GM19397 (cell line): Measurements from ENCODE around the gene NKD2.
"Not testable (repeated sequence)": the region's sequence is repeated elsewhere in the genome, so short reads cannot be mapped to it uniquely, and the experiment has no call there.

Experiments
- ATAC-seq: cut with Tn5 transposase; IDR thresholded peaks from one replicate; pipeline ENCODE4 v1.9.1; 2021; ENCODE audit warnings: mild to moderate bottlenecking, moderate library complexity; ENCODE audit not compliant: unreplicated experiment

Gene NKD2

DNA sequence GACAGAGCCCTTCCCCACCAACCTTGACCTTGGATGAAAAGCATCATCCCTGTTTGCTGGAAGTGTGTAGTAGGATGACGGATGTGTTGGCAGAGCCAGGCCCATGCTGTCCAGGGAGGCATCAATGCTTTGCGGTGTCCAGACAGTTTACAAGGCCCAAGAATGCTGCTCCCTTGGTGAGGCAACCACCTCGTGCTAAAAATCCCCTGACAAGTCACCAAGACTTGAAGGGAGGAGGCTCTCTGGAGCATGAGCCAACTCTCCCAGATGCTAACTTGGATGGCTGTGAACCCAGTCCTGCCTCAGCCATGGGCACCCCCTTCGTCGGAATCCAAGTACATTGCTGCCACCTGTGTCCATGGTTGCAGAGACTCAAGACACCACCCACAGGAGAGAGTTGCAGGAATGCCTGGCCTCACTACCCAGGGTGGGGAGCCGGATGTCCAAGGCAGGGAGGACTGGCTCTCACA lies 9.5 kb upstream of the NKD2 start:
- no peak for ATAC-seq

GRCh38 chr5:999724-1000123 lies 8.9 kb upstream of the NKD2 start:
- no peak for ATAC-seq

DNA sequence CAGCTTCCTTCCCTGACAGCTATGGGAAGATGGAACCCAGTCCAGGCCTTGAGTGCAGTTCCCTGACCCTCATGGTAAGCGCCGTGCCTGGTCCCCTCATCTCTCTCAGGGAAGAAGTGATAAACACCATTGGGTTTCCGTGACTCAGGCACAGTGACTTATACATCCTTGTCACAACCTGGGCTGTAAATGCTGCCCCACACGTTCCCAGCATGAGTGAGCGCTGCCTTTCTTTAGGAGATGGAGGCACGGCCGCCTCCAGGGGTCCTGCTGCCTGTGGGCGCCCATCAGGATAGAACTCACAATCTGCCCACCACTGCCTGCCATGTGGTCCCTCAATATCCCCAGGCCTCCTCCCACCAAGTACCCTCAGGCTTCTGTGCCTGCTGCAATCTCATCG lies 8.3 kb upstream of the NKD2 start:
- no peak for ATAC-seq

DNA sequence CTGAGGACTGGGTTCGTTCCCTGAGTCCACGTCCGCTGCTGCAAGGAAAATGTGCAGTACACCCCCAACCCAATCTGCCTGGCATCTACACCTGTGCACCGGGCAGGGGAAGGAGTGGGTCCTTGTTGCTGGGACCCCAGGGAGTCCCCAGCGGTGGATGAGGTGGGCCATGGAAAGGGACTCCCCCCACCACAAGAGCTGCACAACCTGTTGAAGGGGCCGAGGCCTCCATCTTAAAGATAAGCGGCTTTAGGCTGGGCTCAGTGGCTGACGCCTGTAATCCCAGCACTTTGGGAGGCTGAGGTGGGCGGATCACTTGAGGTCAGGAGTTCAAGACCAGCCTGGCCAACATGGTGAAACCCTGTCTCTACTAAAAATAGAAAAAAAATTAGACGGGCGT lies 7.8 kb upstream of the NKD2 start:
- not testable (repeated sequence) for ATAC-seq

DNA sequence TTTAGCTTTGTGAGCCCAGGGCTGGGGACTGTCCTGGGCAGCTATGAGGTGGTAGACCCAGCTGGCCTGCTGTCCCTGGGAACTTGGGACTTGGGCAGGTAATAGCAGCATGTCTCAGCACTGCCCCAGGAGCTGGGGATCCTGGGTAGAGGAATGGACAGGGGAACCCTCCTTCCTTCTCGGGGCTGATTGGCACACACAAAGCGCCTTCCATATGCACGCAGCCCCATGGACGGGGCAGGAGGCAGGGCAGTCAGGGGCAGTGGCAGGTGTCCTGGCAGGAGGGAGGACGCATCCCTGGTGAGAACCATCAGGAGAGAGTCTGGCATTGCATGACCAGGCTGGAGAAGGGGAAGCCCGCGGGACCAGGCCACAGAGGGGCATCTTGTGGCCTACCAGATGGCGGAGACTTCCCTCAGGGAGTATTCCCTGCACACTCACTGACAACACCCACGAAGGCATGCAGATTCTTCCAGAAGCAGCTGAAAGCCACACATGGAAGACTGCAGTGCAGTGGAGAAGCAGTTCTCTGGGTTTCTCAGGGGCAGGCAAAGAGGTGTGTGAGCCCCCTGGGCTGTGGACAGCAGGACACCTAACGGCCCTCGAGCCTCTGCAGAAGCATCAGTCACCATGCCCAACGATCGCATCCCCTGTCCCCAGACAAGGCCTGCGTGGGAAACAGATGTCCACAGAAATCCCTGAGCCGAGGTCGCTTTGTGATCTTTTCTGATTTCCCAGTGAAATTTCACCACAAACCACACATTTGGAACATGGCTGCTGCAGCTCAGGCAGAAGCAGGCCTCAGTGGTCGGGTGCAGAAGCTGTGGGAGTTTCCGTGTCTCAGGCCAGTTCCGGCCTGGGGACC lies 7.0 kb upstream of the NKD2 start:
- ATAC-seq = no peak

DNA sequence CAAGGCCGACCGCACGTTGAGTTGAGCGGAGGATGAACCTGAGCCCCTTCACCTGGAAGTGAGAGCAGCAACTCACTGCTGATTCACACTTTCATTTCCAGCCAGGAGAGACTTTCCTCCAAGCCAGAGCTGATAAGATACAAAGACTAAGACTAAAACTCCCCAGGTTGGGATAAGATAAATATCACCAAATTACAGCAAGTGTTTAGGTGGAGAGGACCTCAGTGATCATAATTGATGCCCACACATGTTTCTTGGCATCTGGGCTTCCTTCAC lies 6.4 kb upstream of the NKD2 start:
- no peak for ATAC-seq

DNA sequence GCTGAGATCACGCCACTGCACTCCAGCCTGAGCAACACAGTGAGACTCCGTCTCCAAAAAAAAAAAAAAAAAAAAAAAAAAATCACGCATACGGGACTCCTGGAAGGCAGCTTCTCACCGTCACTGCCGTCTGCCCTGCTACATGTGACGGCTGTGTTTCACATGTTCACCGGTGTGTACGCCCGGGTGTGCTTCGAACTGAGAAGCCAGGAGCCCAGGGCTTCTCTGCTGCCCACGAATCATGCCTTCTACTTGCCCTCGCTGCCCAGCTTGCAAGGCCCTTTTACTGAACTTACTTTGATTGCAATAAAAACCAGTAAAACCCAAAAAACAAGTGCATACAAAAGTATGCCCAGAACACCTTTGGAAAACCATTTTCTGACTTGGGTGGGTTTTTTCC lies 5.8 kb upstream of the NKD2 start:
- ATAC-seq = no peak

- ATAC-seq = no peak
Observed at GRCh38 chr5:1003296-1003937, 5.2 kb upstream of the NKD2 start.

GRCh38 chr5:1004461-1005248 lies 3.9 kb upstream of the NKD2 start:
- ATAC-seq = no peak

DNA sequence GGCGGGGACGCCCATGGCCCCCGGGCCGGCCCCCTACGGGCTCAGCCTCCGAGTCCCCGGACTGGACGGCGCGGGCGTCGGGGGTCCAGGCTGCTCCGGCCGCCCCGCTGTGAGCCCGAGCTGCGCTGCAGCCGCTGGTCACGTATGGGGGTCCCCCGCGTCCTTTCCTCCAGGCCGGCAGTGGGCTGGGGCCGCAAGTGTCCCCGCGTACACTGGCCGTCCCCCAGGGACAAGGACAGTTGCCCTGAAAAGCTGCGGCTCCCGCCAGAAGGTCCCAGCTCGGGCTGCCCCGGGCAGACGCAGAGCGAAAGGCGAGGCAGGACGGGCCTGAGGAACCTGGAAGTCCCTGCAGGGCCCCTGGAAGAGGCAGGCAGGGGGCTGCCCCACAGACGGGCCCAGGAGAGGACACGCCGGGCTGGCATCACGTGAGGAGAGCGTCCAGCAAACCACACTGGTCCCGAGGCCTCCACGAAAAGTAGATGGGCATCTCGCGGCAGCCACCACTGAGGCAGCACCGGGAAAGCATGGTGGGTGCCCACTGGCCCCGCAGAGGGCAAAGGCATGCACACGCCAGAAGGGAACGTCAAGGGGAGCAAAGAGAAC lies 3.3 kb upstream of the NKD2 start:
- no peak for ATAC-seq

GRCh38 chr5:1005904-1006655 lies 2.5 kb upstream of the NKD2 start:
- ATAC-seq = no peak

DNA sequence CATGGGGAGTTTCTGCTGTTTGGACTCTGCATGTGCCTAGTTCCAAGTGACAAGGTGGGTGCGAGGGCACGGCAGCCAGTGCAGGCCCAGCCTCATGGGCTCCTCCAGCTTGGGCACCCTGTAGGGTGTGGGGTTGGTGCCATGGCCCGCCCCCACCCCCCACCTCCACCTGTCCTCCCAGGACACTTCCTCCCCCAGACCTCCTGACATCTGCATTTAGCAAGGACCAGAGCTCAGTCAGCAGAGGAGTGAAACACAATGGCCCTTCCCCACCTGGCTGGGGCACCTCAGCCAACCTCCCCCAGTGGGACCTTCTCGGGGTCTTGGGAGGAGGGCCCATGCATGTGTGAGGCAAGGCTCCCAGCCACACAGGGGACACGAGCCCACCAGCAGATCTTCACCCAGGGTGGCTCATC lies 1.9 kb upstream of the NKD2 start:
- ATAC-seq = no peak

- no peak for ATAC-seq
Observed at GRCh38 chr5:1007221-1007680, 1.4 kb upstream of the NKD2 start.

DNA sequence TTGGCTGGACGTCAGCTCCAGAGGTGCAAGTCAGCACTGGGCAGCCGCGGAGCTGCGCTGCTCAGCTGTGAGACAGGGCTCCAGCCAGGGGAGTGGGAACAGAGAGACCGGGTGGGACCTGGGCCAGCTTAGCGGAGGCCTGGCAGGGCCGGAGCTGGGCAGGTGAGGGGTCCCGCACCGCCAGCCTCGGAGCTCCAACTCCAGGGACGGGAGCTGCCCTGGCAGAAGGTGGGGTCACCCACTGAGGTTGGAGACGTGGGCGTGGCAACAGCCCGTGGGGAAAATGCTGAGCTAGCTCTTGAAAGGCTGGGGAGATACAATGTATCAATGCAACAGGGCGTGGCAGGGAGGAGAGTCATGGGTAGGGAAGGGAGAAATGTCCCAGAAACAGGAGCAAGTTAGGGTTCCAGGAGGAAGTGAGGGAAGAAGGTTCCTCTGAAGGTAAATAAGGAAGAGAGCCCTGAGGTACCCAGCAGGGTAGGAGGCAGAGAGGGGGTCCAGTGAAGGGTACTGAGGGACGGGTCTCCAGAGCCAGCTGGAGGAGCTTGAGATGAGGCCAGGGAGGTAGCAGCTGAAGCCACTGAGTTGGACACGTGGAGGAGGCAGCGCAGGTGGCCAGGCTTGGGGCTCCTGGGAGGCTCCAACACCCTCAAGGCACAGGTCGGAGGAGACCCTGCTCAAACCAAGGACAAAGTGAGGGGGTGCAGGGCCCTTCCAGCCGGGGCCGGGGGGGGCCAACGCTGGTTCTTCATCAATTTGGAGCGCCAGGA lies 736 bp upstream of the NKD2 start:
- no peak for ATAC-seq

DNA sequence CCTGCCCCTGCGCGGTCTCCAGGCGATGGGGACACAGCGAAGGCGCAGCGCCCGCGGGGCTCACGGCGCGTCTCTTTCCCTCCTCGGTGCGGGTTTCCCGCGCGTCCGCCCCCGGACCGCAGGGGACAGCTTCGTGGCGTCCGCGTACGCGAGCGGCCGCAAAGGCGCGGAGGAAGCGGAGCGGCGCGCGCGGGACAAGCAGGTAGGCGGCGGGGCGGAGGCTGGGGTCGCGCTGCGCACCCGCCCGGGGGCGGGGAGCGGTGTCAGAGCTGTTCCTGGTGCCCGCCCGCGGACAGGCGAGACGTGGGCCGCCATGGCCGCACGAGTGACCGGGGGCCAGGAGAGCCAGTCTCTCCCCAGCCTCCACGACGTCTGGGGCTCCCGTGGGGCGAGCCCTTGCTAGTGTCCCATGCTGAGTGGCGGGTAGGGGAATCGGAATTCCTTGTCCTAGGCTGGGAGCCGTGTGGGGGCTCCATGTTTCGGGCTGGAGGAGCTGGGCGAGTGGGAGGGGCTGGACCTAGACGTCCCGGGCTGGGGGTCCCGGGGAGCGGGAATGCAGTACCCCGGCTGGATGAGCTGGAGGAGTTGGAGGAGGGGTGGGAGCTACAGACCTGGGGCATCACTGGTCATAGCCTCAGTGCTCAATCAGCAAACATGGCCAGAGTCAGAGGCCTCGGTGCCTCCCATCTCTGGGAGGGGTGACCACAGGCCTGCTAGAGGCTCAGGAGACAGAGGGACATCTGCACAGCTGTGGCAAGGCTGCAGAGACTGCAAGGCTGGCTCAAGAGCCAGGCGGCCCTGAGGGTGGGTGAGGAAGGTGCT lies 968 bp downstream of the NKD2 start:
- ATAC-seq = no peak

DNA sequence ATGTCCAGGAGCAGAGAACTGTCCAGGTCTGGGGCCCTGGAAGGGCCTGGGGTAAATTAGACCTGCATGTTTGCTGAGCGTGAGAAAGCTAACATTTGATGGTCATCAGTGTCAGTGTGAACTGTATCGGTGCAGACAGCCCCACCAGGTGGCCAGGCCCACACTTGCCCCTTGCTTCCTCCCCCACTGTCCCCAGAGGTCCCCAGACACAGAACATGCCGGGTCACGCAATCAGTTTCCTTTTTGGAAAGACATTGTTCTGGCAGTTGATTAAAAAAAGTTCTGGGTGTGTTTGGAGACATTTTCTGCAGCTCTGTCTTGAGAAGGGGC lies 1.5 kb downstream of the NKD2 start:
- ATAC-seq = no peak

DNA sequence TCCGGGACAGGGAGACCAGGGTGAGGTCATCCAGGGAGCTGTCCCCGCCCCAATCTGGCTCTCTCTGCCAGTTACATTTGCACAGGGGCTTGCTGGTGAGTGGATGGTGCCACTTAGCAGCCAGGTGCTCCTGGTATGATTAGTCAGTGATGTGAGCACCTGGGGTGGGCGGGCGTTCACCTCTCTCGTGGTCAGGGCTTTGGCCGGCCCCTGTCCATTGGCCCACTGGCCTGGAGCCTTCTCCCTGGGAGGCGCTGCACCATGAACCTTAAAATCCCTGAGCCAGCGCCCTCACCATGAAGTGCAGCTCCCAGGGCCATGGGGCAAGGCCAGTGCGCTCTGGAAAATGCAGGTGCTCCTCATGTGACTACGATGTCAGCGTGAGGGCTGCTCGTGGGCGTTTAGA lies 2.0 kb downstream of the NKD2 start:
- ATAC-seq = no peak

DNA sequence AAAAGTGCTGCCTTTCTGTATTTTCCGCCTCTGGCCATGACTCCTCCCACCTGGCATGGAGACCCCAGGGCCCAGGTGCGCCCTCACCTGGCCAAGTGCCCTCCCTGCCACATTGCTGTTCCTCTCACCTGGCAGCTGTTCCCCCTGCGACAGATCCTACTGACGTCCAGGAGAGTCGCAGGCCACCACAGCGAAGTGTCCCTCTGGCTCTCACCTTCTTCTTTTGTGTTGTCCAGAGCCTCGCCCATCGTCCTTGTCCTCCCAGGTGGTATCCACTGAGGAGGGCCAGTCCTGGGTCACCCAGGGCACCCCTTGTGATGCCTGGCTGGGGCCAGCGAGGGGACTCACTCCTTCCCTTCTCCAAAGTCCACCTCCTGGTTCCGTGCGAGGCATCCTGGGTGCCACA lies 2.6 kb downstream of the NKD2 start:
- no peak for ATAC-seq

DNA sequence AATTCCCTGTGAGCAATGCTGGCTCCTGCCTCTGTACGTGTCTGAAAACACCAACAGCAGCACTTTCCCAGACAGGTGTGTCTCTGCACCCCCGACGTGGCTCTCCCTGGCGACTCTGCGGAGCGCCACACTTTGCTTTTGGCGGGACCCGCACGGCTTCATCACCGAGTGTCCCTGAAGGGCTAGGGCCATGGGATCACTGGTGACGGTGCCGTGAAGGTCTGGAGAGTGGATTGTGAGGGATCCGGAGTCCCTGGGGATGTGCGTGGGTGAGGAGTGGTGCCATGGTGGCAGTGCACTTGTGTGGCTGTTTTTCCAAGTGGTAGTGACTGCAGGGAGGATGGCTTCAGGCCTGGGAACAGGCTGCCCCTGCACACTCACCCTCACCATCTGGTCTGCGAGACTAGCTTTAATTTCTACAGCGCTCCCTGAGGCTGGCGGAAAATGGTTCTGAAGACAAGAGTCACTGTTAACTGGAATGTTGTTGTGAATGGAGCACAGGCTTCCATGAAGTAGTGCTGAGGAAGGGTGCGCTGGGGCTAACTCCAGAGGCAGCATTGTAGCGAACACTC lies 3.2 kb downstream of the NKD2 start:
- no peak for ATAC-seq
